Activated naive CD4-positive, alpha-beta T cell treated with anti-CD3 and anti-CD28 coated beads, Interleukin-2, amount 50 U/mL, for 24 hours (primary cell): ENCODE results near the gene MLLT10.

Experiments
- H3K27ac Mint-ChIP-seq: one replicate; pipeline ENCODE4 v1.8.0; 2021; ENCODE audit warnings: mild to moderate bottlenecking, mixed read lengths
- H3K27me3 Mint-ChIP-seq: one replicate; pipeline ENCODE4 v1.8.0; 2021; ENCODE audit warnings: mixed read lengths
- H3K36me3 Mint-ChIP-seq: one replicate; pipeline ENCODE4 v1.8.0; 2021; ENCODE audit warnings: mixed read lengths
- H3K4me1 Mint-ChIP-seq: one replicate; pipeline ENCODE4 v1.8.0; 2021; ENCODE audit warnings: mixed read lengths
- H3K4me3 Mint-ChIP-seq: one replicate; pipeline ENCODE4 v1.8.0; 2021; ENCODE audit warnings: mild to moderate bottlenecking, mixed read lengths
- H3K9me3 Mint-ChIP-seq: one replicate; pipeline ENCODE4 v1.8.0; 2021; ENCODE audit warnings: mixed read lengths

MLLT10 gene

GRCh38 chr10:21750424-21750823, 216.4 kb downstream of the MLLT10 start:
- H3K27ac Mint-ChIP-seq: no peak overlapping the region
- peaks cover 3% of the 10 kb centered on the region for H3K36me3 Mint-ChIP-seq
- no peaks in the 10 kb centered on the region for H3K9me3 Mint-ChIP-seq
- no peaks in the 10 kb centered on the region for H3K27me3 Mint-ChIP-seq
- peaks cover 17% of the 10 kb centered on the region for H3K4me1 Mint-ChIP-seq
- no peak overlapping the region for H3K4me3 Mint-ChIP-seq

DNA sequence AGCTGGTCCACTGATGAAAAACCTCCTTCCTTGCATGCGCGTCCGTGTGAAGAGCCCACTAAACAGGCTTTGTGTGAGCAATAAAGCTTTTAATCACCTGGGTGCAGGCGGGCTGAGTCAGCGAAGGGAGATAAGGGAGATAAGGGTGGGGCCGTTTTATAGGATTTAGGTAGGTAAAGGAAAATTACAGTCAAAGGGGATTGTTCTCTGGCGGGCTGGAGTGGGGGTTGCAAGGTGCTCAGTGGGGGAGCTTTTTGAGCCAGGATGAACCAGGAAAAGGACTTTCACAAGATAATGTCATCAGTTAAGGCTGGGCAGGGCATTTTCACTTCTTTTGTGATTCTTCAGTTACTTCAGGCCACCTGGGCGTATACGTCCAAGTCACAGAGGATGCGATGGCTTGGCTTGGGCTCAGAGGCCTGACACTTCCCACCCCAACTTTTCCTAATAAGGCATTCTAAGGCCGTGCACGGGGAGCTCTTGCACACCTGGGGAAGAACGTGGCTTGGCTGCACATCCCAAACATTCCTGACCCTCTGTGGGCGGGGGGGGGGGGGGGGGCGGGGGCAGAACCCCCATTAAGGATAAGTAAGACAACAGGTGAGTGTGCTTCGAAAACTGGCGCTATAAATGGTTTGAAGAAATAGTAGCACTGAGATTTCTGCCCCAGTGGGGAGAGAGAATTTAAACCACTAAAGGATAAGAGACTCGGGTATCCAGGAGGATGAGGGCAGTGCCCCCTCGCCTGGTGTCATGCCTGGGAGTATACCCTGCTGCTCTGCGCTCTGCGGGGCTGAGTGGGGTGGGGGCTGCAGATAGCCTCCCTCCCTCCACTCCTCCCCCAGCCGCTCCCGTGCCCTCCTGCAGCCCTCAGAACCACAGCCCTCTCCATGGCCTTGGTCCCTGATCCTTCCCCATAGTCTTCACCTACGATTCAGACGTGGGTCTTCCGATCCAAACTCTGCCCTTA, 217.6 kb downstream of the MLLT10 start:
- Mint-ChIP-seq H3K9me3 (no peaks in the 10 kb centered on the region), H3K27me3 (no peaks in the 10 kb centered on the region), H3K4me3 (no peak overlapping the region), H3K27ac (no peak overlapping the region), H3K36me3 (peaks cover 3% of the 10 kb centered on the region), H3K4me1 (peaks cover 8% of the 10 kb centered on the region)

GRCh38 chr10:21753497-21754270, 219.7 kb downstream of the MLLT10 start:
- H3K9me3 Mint-ChIP-seq: no peaks in the 10 kb centered on the region
- H3K27ac Mint-ChIP-seq: no peak overlapping the region

DNA sequence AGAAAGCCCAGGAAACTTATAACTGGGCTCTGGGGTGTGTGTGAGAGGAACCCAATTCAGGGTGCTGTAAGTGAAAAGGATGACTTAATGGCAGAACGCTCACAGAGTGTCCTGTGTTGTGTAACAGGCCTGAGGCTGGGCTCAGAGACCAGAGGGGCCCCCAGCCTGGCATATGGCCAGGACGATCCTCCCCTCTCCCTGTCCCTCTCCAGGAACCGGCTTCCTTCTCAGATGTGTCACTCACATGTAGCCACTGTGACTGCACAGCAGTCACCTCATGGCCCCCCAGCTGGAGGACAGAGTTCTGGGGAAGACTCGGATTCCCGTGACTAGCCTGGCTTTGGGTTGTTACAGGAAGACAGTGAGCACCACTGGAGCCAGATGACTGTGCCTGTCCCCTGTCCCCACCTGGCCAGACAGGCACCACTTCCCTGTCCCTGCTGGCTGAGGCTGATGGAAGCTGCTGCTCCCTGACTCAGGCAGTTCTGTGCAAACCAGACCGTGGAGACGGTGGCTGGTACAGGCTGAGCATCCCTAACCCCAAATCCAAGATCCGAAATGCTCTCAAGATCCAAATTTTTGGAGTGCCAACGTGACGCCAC, 220.5 kb downstream of the MLLT10 start:
- Mint-ChIP-seq H3K27me3 (no peaks in the 10 kb centered on the region), H3K9me3 (no peaks in the 10 kb centered on the region), H3K4me3 (no peak overlapping the region), H3K36me3 (peaks cover 7% of the 10 kb centered on the region), H3K4me1 (no peaks in the 10 kb centered on the region), H3K27ac (no peak overlapping the region)

More at GRCh38 chr10:21753497-21754270, 219.7 kb downstream of the MLLT10 start:
- Mint-ChIP-seq H3K36me3 (peaks cover 5% of the 10 kb centered on the region), H3K27me3 (no peaks in the 10 kb centered on the region), H3K4me1 (no peaks in the 10 kb centered on the region), H3K4me3 (no peak overlapping the region)

DNA sequence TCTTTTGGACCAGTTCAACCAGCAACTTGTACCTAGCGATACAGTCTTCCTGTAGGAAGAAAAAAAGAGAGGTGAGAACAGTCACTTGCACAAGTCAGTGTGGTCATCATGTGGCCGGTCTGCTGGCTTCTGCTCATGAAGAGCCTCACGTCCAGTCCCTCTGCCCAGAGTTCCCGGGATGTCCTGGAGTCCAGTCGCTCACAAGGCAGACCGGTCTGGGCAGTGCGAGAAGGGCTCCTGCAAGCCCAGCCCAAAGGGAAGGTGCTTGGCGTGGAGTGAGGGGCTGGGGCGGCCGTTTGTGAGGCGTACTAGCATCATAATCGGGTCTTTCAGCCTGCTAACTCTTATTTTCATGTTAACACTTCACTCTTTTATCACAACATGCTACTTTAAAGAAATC, 222.7 kb downstream of the MLLT10 start:
- Mint-ChIP-seq H3K27ac (no peak overlapping the region), H3K4me1 (no peaks in the 10 kb centered on the region), H3K36me3 (peaks cover 9% of the 10 kb centered on the region), H3K27me3 (no peaks in the 10 kb centered on the region), H3K9me3 (no peaks in the 10 kb centered on the region), H3K4me3 (no peak overlapping the region)

DNA sequence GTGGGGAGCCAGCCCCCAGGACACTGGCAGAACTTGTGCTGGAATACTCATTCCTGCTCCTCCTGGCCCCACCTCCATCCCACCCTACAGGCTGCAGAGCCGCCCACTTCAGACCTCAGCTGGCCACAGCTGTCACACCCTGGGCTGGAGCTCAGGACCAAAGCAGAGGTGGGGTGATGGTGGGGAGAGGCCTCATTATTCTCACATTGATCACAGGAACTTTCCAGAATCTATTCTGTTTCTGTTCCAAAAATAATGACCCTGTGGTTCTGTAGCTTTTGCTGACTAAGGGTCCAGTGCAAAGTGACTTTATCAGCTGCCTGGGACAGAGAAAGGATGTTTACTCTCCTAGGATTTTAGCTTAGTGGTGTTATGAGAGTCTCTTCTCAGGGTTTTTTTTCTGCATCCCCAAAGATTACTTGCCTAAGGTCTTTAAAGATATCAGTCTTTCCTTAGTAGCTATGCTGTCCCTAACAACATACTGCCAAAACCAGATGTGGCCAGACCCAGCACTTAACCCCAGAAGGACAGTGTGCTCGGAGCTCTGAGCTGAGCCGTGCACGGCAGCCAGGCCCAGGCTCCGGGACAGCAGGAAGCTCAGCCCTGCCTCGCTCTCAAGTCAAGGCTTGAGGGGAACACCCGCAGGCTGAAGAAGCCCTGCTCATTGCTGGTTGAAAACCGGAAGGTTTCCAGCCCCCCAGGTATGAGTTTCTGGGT, 223.3 kb downstream of the MLLT10 start:
- Mint-ChIP-seq H3K27me3 (no peaks in the 10 kb centered on the region), H3K36me3 (peaks cover 9% of the 10 kb centered on the region), H3K27ac (no peak overlapping the region), H3K9me3 (no peaks in the 10 kb centered on the region), H3K4me1 (no peaks in the 10 kb centered on the region), H3K4me3 (no peak overlapping the region)

DNA sequence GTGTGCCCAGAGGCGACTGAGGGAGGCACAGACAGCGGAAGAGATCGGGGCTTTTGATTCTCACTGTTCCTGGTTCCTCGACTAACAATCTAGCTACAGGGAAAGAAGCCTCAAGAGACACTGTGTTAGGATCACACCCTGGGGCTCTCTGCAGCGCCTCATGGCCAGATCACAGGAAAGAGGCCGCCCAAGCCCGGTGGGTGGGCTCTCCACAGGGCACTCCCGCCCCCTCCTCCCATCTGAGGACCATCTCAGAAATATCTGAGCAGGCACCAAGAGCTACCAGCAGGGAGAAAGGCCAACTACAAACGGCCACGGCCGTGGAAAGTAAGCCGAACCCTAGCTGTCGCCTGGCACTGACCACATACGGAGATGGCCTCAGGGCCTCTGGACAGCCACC, 224.2 kb downstream of the MLLT10 start:
- no peak overlapping the region for H3K4me3 Mint-ChIP-seq
- no peaks in the 10 kb centered on the region for H3K4me1 Mint-ChIP-seq
- H3K27ac Mint-ChIP-seq: no peak overlapping the region
- peaks cover 9% of the 10 kb centered on the region for H3K36me3 Mint-ChIP-seq
- no peaks in the 10 kb centered on the region for H3K9me3 Mint-ChIP-seq
- no peaks in the 10 kb centered on the region for H3K27me3 Mint-ChIP-seq

- H3K27me3 Mint-ChIP-seq: no peaks in the 10 kb centered on the region
- H3K4me1 Mint-ChIP-seq: peaks cover 1% of the 10 kb centered on the region
- peaks cover 8% of the 10 kb centered on the region for H3K36me3 Mint-ChIP-seq
- no peak overlapping the region for H3K4me3 Mint-ChIP-seq
- H3K9me3 Mint-ChIP-seq: no peaks in the 10 kb centered on the region
- no peak overlapping the region for H3K27ac Mint-ChIP-seq
These were observed 224.7 kb downstream of the MLLT10 start for GRCh38 chr10:21758696-21759095.

DNA sequence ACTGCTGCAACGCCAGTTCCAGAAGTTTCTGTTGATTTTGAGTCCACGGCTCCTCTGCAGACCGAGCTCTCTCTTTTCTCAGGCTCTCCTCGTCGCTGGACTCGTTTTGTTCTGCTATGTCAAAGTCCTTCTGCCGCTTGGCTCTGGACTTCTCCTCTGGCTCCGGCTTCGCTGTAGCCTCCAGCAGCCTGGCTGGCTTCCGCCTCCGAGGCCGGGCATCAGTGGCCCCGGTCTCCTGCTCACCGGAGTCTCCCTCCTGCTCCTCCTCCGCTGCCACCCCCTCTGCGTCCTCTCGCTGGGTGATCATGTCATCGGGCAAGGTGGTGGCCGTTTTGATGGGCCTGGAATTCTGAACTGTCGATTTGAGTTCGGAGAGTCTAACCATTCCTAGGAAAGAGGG, 225.2 kb downstream of the MLLT10 start:
- Mint-ChIP-seq H3K4me1 (peaks cover 7% of the 10 kb centered on the region), H3K9me3 (no peaks in the 10 kb centered on the region), H3K27ac (no peak overlapping the region), H3K36me3 (peaks cover 12% of the 10 kb centered on the region), H3K27me3 (no peaks in the 10 kb centered on the region), H3K4me3 (no peak overlapping the region)

DNA sequence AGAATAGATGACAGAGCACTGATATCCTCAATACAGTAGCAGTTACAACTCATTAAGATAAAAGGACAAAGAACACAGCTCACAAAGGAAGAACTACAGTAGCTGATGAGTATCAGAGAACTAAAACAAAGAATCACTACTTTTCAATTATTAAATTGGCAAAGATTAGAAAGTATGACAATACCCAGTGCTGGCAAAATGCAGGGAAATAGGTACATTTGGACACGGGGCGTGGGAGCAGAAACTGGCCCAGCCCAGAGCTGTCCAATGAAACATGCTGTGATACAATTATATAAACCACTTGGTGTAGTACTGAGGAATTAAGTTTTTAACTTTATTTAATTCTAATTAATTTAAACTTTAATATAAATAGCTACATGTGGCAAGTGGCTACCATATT, 226.3 kb downstream of the MLLT10 start:
- Mint-ChIP-seq H3K27ac (no peak overlapping the region), H3K27me3 (no peaks in the 10 kb centered on the region), H3K4me3 (no peak overlapping the region), H3K36me3 (peaks cover 12% of the 10 kb centered on the region), H3K4me1 (peaks cover 18% of the 10 kb centered on the region), H3K9me3 (no peaks in the 10 kb centered on the region)

GRCh38 chr10:21764466-21765189, 230.6 kb downstream of the MLLT10 start:
- Mint-ChIP-seq H3K9me3 (no peaks in the 10 kb centered on the region), H3K36me3 (peaks cover 8% of the 10 kb centered on the region), H3K27ac (peak overlapping the region; percentile 91), H3K4me1 (peaks cover 19% of the 10 kb centered on the region), H3K4me3 (peak overlapping the region; percentile 62), H3K27me3 (no peaks in the 10 kb centered on the region)

- no peak overlapping the region for H3K27ac Mint-ChIP-seq
These were observed 235.0 kb downstream of the MLLT10 start for GRCh38 chr10:21769041-21769440.

GRCh38 chr10:21771219-21771618, 237.2 kb downstream of the MLLT10 start:
- H3K27me3 Mint-ChIP-seq: no peaks in the 10 kb centered on the region

More at GRCh38 chr10:21769041-21769440, 235.0 kb downstream of the MLLT10 start:
- Mint-ChIP-seq H3K4me3 (no peak overlapping the region), H3K36me3 (peaks cover 6% of the 10 kb centered on the region), H3K4me1 (peaks cover 34% of the 10 kb centered on the region), H3K27me3 (no peaks in the 10 kb centered on the region), H3K9me3 (no peaks in the 10 kb centered on the region)

GRCh38 chr10:21776883-21777282, 242.9 kb downstream of the MLLT10 start:
- H3K27me3 Mint-ChIP-seq: no peaks in the 10 kb centered on the region
- H3K36me3 Mint-ChIP-seq: peaks cover 17% of the 10 kb centered on the region
- H3K9me3 Mint-ChIP-seq: no peaks in the 10 kb centered on the region
- H3K27ac Mint-ChIP-seq: no peak overlapping the region
- H3K4me3 Mint-ChIP-seq: no peak overlapping the region
- peaks cover 35% of the 10 kb centered on the region for H3K4me1 Mint-ChIP-seq

More at GRCh38 chr10:21771219-21771618, 237.2 kb downstream of the MLLT10 start:
- Mint-ChIP-seq H3K9me3 (no peaks in the 10 kb centered on the region), H3K36me3 (peaks cover 3% of the 10 kb centered on the region), H3K4me1 (peaks cover 19% of the 10 kb centered on the region), H3K4me3 (no peak overlapping the region), H3K27ac (no peak overlapping the region)
